HG03196 (cell line): ENCODE data around the gene MYO1D.

Experiments used
- ATAC-seq: cut with Tn5 transposase; IDR thresholded peaks from one replicate; pipeline ENCODE4 v1.9.1; 2021; ENCODE audit not compliant: unreplicated experiment

The MYO1D gene

GRCh38 chr17:32631341-32632096 lies 245.4 kb downstream of the MYO1D start:
- ATAC-seq: no peak

- no peak for ATAC-seq
Observed at GRCh38 chr17:32629563-32630190, 247.2 kb downstream of the MYO1D start.

DNA sequence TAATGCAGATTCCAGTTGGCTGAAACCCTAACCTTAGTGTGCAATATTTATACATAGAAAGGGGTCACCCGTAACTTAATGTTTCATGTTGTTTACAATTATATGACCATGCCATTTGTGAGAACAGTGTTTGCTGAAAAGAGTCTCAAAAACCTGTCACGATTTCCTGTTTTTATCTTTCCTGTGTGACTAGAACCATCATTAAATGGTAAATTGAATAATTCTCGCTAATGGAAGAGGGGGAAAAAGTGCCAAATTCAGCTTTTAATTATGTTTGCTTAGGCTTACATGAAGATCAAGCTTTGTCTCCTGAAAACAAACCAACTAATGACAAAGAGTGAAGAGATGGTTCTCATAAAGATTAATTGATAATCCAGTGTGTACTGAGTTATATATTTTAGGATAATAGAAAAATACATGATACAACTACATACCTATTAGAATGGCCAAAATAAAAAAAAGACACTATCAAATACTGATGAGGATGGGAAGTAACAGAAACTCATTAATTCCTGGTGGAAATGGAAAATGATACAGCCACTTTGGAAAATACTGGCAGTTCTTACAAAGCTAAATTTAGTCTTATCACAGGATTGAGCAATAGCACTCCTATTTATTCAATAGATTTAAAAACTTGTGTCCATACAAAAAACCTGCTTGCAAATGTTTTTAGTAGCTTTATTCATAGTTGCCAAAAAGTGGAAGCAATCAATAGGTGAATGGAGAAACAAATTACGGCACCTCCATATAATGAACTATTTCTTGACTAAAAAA lies 248.5 kb downstream of the MYO1D start:
- ATAC-seq: no peak

- no peak for ATAC-seq
Observed at GRCh38 chr17:32627239-32627996, 249.5 kb downstream of the MYO1D start.

DNA sequence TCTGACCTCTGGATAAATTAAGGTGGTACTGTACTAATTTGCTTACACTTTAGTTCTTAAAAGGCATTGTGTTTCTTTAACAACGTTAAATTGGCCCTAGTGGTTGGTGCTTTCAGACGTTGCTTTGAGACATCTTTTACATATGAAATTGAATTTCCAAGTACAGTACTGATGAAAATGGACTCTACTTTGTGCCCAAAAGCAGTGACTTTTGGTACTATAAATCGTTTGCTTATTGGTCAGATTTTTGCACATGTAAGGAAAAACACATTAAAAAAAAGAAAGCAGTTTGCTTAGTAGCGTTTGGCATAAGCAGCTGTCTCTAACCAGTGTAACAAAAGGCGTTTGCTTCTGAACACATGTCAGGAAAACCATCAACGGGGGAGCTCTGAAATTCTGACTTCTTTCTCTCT lies 250.5 kb downstream of the MYO1D start:
- no peak for ATAC-seq

- ATAC-seq: no peak
Observed at GRCh38 chr17:32625971-32626370, 251.0 kb downstream of the MYO1D start.

- ATAC-seq: no peak
Observed at GRCh38 chr17:32623196-32623595, 253.7 kb downstream of the MYO1D start.

DNA sequence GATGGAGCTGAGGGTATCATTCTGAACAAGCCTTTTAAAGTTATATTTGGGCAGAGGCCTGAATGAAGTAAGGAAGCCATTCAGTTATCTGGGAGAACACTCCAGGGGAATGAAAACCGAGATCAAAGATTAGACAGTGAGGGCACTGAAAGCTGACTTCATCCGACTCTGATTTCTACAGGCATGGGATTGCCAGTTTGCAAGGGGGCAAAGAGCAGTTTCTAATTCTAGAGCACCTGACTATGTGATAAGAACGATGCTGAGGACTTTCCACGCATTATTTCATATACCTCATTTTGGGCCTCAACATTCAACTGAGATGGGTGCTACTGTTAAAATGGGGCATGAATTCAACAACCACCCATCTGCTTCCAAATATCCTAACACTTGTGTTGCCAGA lies 254.4 kb downstream of the MYO1D start:
- ATAC-seq: no peak

- no peak for ATAC-seq
Observed at GRCh38 chr17:32621612-32622312, 255.2 kb downstream of the MYO1D start.

DNA sequence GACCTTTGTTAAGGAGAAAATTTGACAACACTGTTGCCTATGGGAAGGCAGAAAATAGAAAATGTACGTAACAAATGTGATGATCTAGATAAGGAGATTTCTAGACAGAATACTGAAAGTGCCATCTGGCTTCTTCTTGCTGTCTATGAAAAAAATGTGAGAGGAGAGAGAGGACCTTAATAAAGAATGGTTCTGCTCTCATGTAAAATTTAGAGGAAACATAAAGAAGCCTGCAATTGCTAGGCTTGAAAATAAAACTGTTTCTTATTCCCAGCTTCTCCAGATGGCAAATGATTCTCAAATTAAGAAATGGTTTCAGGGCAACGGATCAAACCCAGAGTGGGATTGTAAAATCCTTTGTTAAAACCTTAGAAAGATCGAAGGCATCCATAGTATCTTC lies 261.6 kb downstream of the MYO1D start:
- ATAC-seq: no peak

GRCh38 chr17:32610943-32611342 lies 266.0 kb downstream of the MYO1D start:
- ATAC-seq: no peak

DNA sequence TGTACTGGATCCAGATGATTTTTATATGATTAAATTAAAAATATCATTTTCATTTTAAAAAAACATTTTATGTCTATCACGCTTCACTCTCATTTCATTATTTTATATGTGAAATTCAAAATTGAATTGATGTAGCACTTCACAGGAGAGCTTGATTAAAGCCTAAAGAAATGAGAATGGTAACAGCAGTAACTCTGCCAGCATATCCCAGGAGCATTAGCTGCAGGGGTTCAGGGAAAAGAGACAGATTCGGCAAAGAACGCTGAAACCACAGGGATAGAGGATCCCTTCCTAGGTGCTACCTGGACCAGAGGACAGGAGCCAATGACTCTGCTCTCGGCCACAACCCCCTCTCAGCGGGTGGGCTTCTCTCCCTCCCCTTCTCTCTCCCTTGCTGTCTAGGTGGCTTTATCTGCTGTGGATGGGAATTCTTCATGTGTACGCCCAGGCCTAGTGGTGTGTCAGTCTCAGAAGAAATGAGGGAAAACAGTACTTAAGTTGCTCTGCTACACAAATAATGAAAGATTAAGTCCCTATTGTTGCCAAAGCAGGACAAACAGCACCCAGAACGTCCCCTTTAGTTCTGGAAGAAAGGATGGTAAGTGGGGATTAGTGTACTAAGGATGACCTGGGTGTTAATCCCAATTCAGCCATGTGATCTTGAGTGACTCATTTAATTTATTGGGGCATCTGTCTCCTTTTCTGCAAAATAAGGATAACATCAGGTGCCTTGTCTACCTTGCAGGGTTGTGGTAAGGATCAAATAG lies 266.9 kb downstream of the MYO1D start:
- ATAC-seq: no peak

DNA sequence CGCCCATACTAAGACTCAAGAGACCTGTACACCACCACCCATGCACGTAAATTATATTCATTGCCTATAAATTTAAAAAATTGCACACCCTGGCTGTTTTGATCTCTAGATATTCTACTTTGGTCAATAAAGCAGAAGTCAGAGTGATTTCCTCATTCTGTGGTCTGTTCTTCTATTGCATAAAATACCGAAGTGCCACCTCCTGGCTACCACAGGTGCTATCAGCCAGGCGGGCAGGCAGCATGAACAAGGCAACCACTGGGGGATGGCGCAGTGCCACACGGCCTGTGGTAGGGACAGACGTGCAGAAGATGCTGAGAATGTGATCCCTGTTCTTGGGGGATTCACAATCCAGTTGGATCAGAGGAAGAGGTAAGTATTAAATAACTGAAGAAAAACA lies 267.8 kb downstream of the MYO1D start:
- no peak for ATAC-seq

DNA sequence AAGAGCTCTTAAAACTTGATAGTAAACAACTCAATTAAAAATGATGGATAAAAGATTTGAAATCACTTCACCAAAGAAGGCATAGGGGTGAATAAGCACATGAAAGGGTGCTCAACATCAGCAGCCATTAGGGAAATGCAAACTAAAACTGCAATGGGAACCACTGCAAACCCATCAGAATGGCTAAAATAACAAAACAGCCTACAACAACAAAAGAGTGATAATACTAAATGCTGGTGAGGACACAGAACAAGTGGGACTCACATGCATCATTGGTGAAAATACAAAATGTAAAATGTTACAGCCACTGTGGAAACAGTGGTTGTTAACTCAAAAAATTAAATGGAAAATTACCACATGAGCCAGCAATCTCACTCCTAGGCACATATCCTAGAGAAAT lies 268.7 kb downstream of the MYO1D start:
- ATAC-seq: no peak

GRCh38 chr17:32604966-32605365 lies 272.0 kb downstream of the MYO1D start:
- no peak for ATAC-seq

GRCh38 chr17:32602396-32602795 lies 274.5 kb downstream of the MYO1D start:
- ATAC-seq: no peak

- no peak for ATAC-seq
Observed at GRCh38 chr17:32601866-32602265, 275.1 kb downstream of the MYO1D start.

DNA sequence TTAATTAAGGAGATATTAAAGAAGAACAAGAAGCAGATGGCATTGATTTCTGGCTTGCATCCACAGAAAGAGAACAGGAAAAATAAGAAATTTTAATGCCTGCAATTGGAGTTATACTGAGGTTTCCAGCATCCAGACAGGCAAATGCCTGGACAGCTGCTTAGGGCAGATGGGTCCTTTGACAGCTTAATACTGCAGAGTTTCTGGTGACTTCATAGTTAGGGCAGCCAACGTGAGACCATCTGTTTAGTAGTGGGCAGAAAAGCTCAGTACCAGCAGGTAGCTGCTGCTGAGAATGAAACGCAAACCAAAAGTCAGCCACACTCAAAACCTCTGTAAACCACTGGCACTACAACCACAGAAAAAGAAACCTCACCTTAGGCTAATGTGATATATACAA lies 280.3 kb downstream of the MYO1D start:
- peak; percentile 74 for ATAC-seq

DNA sequence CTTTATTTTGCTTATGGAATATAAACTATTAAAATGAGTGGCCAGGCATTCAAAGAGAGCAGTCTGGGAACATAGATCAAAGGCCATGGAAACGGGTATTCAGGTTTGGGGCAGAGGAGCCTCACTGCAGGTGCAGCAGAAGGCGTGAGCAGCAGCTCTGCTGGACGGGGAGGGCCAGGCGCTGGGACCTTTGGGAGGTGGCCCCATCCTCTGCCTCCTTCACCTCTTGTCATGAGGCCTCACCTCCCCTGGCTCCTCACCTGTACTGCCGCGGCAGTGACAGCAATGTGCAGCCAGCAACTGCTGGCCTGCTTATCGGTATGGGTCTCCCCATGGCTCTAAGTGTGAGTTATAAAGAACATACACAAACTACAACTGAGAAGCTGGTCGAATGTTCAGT lies 280.7 kb downstream of the MYO1D start:
- no peak for ATAC-seq

DNA sequence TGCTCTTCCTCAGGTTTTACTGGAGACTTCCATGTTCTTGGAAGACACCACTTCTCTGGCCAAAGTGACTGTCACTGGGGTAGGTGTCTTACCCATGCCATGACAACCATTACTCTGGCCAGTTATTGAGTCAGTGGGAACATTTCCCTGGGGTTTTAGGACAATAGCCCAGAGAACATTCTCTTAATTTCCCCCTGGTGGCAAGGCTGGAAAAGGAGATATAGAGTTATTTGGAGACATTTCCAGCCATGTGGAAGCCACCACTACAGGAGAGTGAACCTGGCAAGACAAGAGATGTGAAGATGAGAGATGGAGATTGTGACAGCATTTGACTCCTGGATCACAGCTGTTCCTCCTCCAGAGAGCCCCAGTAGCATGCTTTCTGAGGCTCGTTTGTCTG lies 283.9 kb downstream of the MYO1D start:
- no peak for ATAC-seq
